NK-92 (cell line): ENCODE measurements around the gene FKRP.
"Not testable (repeated sequence)": the region's sequence is repeated elsewhere in the genome, so short reads cannot be mapped to it uniquely, and the experiment has no call there.

Source experiments
- DNase-seq: peaks from one replicate; lab custom pipeline; 2025; ENCODE audit not compliant: unreplicated experiment; lab: John Stamatoyannopoulos, UW

The FKRP gene

GRCh38 chr19:46784262-46785053 is 38.6 kb downstream of the FKRP start:
- DNase-seq = no peak

GRCh38 chr19:46785054-46785979 is 39.5 kb downstream of the FKRP start:
- DNase-seq = no peak

GRCh38 chr19:46785980-46786235 is 40.1 kb downstream of the FKRP start:
- no peak for DNase-seq

GRCh38 chr19:46786236-46787039 is 40.6 kb downstream of the FKRP start:
- DNase-seq = no peak

GRCh38 chr19:46787040-46787330 is 41.1 kb downstream of the FKRP start:
- DNase-seq = no peak

GRCh38 chr19:46787331-46788261 is 41.7 kb downstream of the FKRP start:
- no peak for DNase-seq

GRCh38 chr19:46788262-46788967 is 42.6 kb downstream of the FKRP start, which contains the start of gene SLC1A5:
TSS of gene SLC1A5 (minus strand) at chr19:46788594. CDS start at chr19:46787965, 629 bp downstream.
- peak; percentile 58 for DNase-seq

- no peak for DNase-seq
Observed at GRCh38 chr19:46788968-46789338, 43.1 kb downstream of the FKRP start.

GRCh38 chr19:46789371-46789770 is 43.5 kb downstream of the FKRP start:
- no peak for DNase-seq

GRCh38 chr19:46791944-46792343 is 46.1 kb downstream of the FKRP start:
- DNase-seq = no peak

GRCh38 chr19:46797881-46798280 is 52.0 kb downstream of the FKRP start:
- DNase-seq = no peak

- DNase-seq = no peak
Observed at GRCh38 chr19:46798713-46799112, 52.9 kb downstream of the FKRP start.

- DNase-seq = no peak
Observed at GRCh38 chr19:46802152-46802551, 56.3 kb downstream of the FKRP start.

- no peak for DNase-seq
Observed at GRCh38 chr19:46803555-46803954, 57.7 kb downstream of the FKRP start.

GRCh38 chr19:46804432-46804831 is 58.6 kb downstream of the FKRP start:
- DNase-seq = not testable (repeated sequence)

GRCh38 chr19:46806656-46807055 is 60.8 kb downstream of the FKRP start:
- DNase-seq = no peak
